Bronchial epithelial cell (primary cell): Measurements from ENCODE around the gene BMP6. TPM values are rescaled to one million over a fixed set of nuclear protein-coding genes. Genes with fewer than 3 reads are reported as not detected.

Experiments used
- DNase-seq: peaks from one replicate; pipeline ENCODE4 v3.0.0-alpha.2; 2010; ENCODE audit warnings: low read depth
- FAIRE-seq: peaks from 2 replicates; lab custom pipeline; 2011; peaks lifted over from hg19 to GRCh38; lab: Jason Lieb, UNC
- H3K27me3 ChIP-seq: 2 replicates; pipeline ENCODE4 v1.5.1; 2011; ENCODE audit warnings: low read length; ENCODE audit not compliant: control insufficient read depth, insufficient read depth
- H3K36me3 ChIP-seq: 2 replicates; pipeline ENCODE4 v1.5.1; 2011; ENCODE audit warnings: low read length; ENCODE audit not compliant: control insufficient read depth, insufficient read depth
- H3K4me3 ChIP-seq: 2 replicates; pipeline ENCODE4 v1.5.1; 2011; ENCODE audit warnings: mild to moderate bottlenecking, low read depth, low read length, control low read depth
- CTCF ChIP-seq: IDR thresholded peaks from 2 replicates; pipeline ENCODE4 v1.5.1; 2011; ENCODE audit warnings: mild to moderate bottlenecking, moderate library complexity, low read length, control low read depth, inconsistent platforms; ENCODE audit not compliant: insufficient read depth, severe bottlenecking
- total RNA-seq: library from RNA; depleted of rRNA; stranded (reverse); fragments of >200 nt; gene quantifications from 2 replicates; pipeline ENCODE4 v1.2.1, GENCODE V29; 2014

The BMP6 gene
- total RNA-seq, 1 donor from 2014 or later = 2.6 TPM

GRCh38 chr6:7719364-7719850 is 6.5 kb upstream of the BMP6 start:
- no peak for TF ChIP-seq CTCF
- Histone ChIP-seq H3K4me3 (no peak overlapping the region), H3K27me3 (peaks cover 1% of the 10 kb centered on the region), H3K36me3 (no peaks in the 10 kb centered on the region)
- FAIRE-seq (no peak), DNase-seq (no peak)

GRCh38 chr6:7720346-7720745 is 5.6 kb upstream of the BMP6 start:
- H3K4me3 ChIP-seq = no peak overlapping the region
- no peak for FAIRE-seq

GRCh38 chr6:7721649-7722048 is 4.2 kb upstream of the BMP6 start:
- Histone ChIP-seq H3K27me3 (peaks cover 4% of the 10 kb centered on the region), H3K36me3 (no peaks in the 10 kb centered on the region), H3K4me3 (no peak overlapping the region)
- FAIRE-seq = no peak
- no peak for TF ChIP-seq CTCF
- peak; percentile 47 for DNase-seq

More at GRCh38 chr6:7720346-7720745, 5.6 kb upstream of the BMP6 start:
- TF ChIP-seq CTCF = no peak
- no peak for DNase-seq
- H3K36me3 ChIP-seq = no peaks in the 10 kb centered on the region
- H3K27me3 ChIP-seq = peaks cover 3% of the 10 kb centered on the region

- DNase-seq (peak; percentile 68), FAIRE-seq (no peak)
- H3K27me3 ChIP-seq = peaks cover 13% of the 10 kb centered on the region
- H3K36me3 ChIP-seq = no peaks in the 10 kb centered on the region
- peak; percentile 61 for TF ChIP-seq CTCF
- H3K4me3 ChIP-seq = no peak overlapping the region
Measured at GRCh38 chr6:7723041-7723447, 2.9 kb upstream of the BMP6 start.

DNA sequence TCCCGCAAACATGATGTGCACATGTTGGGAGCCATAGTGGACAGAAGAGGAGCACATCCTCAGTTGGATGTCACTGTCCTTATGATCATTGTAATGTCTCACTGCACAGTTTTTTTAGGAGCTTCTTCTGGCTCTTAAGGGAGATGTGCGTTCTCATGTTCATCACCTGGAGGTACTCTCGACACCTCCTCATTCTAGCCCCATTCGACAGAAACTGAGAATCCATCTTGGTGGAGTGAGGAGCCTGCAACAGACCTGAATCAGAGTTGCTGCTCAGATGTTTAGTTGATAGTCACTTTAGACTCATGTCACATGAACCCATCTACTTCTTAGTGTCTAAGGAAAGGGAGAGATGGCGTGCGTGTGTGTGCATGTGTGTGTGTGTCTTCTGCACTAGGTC is 2.3 kb upstream of the BMP6 start:
- FAIRE-seq = no peak
- no peak for DNase-seq
- no peak for TF ChIP-seq CTCF
- no peak overlapping the region for H3K4me3 ChIP-seq
- no peaks in the 10 kb centered on the region for H3K36me3 ChIP-seq
- peaks cover 17% of the 10 kb centered on the region for H3K27me3 ChIP-seq

- Histone ChIP-seq H3K27me3 (peaks cover 17% of the 10 kb centered on the region), H3K36me3 (no peaks in the 10 kb centered on the region), H3K4me3 (no peak overlapping the region)
- TF ChIP-seq CTCF = no peak
- FAIRE-seq = no peak
- no peak for DNase-seq
Measured at GRCh38 chr6:7725412-7725811, 487 bp upstream of the BMP6 start.
